Myocyte (in vitro differentiated cells): ENCODE measurements around the gene NAXD. TPM values are rescaled to one million over a fixed set of nuclear protein-coding genes. Genes with fewer than 3 reads are reported as not detected.
"Not testable (repeated sequence)": the region's sequence is repeated elsewhere in the genome, so short reads cannot be mapped to it uniquely, and the experiment has no call there.

ENCODE experiments used
- DNase-seq: peaks from one replicate; pipeline ENCODE4 v3.0.0-alpha.2; 2012; ENCODE audit warnings: low read depth
- polyA plus RNA-seq: library from polyadenylated mRNA; unstranded; fragments of >200 nt; gene quantifications from one replicate; pipeline ENCODE4 v1.2.1, GENCODE V29; 2012; ENCODE audit warnings: missing spikeins
- total RNA-seq: library from RNA; depleted of rRNA; stranded (reverse); fragments of >200 nt; gene quantifications from 2 replicates; pipeline ENCODE4 v1.2.3, GENCODE V29; 2014

NAXD gene
- total RNA-seq, result 22.5 and 29.2 TPM in 2 replicates
- polyA plus RNA-seq, result 36.7 TPM

- peak; percentile 98 for DNase-seq
Measured at GRCh38 chr13:110615322-110616102, at the start of gene NAXD. NAXD (plus strand) TSS chr13:110615545; CDS start chr13:110615602, 57 bp downstream.

- DNase-seq, result no peak
Measured at GRCh38 chr13:110566171-110566570, 49.2 kb upstream of the NAXD start.

- DNase-seq, result no peak
Measured at GRCh38 chr13:110568612-110569011, 46.7 kb upstream of the NAXD start.

DNA sequence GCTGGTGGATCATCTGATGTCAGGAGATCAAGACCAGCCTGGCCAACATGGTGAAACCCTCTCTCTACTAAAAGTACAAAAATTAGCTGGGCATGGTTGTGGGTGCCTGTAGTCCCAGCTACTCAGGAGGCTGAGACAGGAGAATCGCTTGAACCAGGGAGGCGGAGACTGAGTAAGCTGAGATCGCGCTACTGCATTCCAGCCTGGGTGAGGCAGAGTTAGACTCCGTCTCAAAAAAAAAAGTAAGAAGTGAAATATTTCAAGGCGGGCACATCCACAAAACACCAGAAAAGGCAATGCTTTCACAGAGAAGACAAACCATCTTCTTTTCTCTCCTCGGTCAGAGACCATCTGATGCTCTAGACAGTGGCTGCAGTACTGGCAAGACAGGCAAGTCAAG, 45.4 kb upstream of the NAXD start:
- DNase-seq, result not testable (repeated sequence)

- no peak for DNase-seq
Measured at GRCh38 chr13:110570886-110571285, 44.5 kb upstream of the NAXD start.

GRCh38 chr13:110571896-110572777, 43.2 kb upstream of the NAXD start:
- no peak for DNase-seq

DNA sequence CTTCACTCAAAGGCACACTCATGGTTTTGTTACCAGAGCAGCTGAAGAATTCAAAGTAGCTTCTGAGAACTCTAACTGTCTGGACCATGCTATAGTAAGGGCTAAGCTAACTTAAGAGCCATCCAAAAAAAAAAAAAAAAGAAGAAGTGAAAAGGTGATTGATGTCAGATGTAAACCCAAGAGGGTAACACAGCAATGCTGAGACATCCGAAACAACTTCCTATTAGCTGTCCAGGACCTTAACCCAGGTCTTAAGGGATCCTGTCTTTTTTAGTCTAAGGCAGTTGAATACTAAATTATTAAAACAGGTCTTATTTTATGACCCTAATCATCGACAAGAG, 42.6 kb upstream of the NAXD start:
- DNase-seq, result no peak

GRCh38 chr13:110574161-110574560, 41.2 kb upstream of the NAXD start:
- no peak for DNase-seq

DNA sequence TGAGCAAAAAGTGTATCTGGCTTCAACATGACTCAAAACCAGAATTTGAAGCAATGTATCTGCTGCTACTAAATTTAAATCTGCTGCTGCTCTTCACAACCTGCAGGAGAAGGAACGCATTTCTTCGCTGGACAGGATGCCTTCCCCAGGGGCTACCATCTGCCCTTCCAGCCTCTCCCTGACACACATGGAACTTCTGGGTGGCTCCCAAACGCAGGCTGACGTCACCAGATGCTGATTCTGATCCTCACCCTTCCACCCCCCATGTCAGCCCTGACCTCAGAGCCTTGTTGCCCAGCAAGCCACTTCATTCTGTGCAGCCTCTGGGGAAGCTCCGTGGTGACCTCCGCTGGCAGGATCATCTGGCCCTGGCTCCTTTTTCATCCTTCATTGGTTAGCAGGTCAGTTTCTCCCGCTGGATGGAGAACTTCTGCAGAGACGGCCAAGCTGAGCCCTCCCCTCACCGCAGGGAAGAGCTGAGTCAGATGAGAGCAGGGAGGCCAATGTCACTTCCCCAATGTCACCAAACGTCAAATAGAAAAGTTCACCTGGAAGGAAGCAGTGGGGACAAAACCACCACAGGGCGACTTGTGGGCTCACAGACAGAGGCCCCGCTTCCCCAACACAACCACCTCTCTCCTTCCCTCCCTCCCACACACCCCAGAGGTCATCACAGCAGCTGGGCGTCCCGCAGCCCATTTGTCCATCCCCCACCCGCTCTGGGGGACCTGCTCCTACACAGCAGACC, 39.8 kb upstream of the NAXD start:
- DNase-seq, result peak; percentile 44

GRCh38 chr13:110576070-110576394, 39.3 kb upstream of the NAXD start:
- DNase-seq, result no peak

DNA sequence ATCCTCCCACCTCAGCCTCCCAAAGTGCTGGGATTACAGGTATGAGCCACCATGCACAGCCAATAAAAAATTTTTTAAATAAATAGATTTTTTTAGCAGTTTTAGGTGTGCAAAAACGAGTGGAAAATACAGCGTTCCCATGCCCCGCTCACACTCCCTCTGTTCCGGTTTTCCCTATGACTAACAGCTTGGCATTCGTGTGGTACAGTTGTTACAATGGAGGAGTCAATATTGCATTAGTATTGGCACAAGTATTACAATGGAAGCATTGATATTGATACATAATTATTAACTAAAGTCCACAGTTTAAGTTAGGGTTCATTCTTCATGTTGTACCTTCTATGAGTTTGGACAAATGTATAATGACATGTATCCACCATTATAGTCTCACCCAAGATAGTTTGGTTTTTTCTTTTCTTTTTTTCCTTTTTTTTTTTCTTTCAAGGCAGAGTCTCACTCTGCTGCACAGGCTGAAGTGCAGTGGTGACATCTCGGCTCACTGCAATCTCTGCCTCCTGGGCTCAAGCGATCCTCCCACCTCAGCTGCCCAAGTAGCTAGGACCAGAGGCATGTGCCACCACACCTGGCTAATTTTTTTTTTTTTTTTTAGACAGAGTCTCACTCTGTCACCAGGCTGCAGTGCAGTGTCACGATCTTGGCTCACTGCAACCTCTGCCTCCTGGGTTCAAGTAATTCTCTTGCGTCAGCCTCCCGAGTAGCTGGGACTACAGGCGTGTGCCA, 38.4 kb upstream of the NAXD start:
- DNase-seq, result no peak

DNA sequence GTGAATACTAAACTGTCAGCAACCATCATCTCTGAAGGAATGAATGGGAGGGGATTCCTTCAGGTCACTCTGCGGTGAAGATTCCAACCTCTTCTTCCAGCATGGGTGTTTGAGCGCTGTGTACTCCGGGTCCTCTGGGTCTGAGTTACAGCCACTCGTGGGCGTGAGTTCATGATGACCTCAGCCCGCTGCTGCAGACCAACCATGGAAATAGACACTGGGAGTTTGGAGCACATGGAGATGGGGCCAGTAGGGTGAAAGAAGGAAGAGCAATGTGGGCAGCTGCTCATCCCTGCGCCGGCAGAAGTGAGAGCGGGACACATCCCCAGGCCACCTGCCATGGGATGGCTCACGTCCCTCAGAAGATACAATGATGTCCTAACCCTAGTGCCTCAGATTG, 37.0 kb upstream of the NAXD start:
- DNase-seq, result peak; percentile 25

- no peak for DNase-seq
Measured at GRCh38 chr13:110580800-110581199, 34.5 kb upstream of the NAXD start.

DNA sequence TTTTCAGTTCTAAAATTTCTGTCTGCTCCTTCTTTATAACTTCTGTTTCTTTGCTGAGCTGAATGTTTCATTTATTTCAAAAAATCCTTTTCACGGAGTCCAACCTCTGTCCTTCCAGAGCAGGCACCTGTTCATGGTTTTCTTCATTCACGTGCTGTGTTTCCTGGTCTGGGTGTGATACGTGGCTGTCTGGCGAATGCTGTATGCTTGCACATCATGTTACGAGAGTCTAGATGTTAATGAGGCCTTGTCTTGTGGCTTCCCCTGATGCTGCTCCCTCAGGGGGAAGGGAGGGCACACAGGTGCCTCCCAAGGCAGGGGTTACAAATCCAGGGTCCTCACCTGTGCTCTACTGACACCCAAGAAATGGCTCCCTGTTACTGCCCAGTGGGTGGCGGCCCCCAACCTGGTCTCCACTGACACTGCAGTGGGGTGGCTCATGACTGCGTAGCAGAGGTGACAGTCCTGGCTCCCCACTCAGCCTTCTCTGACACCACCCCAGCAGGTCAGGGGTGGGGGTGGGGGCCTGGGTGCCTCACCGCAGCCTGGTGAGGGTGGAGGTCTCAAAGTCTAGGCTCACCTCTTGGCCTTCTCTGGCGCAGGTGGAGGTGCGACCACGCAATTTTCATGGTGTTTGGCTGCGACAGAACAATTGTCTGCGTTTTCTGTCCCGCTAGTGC, 33.7 kb upstream of the NAXD start:
- DNase-seq, result no peak

- no peak for DNase-seq
Measured at GRCh38 chr13:110582421-110582954, 32.9 kb upstream of the NAXD start.

GRCh38 chr13:110583178-110583865, 32.0 kb upstream of the NAXD start:
- no peak for DNase-seq

- DNase-seq, result no peak
Measured at GRCh38 chr13:110589793-110590390, 25.5 kb upstream of the NAXD start.

GRCh38 chr13:110590577-110590976, 24.8 kb upstream of the NAXD start:
- no peak for DNase-seq

DNA sequence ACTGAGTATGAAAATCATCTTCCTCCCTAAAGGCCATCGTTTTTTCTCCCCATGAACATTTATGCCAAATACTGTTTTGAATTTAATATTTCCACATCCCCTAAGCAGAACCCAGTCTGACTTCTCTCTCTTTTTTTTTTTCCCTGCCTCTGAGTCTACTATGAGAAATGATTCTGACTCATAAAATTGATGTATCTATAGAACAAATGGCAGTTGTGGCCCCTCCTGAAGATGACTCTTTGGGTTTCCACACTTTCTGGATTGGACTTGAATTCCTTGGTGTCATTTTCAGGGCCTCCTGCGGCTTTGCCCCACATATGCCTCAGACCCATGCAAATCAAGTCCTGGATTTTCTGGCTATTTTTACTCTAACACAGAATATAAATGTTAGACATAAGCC, 22.7 kb upstream of the NAXD start:
- DNase-seq, result no peak
